Right lobe of liver (tissue), 4 donors: ENCODE data around the gene CNOT6.

Experiments
- POLR2A ChIP-seq: fragments of 450-650 bp; IDR thresholded peaks from one replicate; pipeline ENCODE4 v1.6.1; 2017; ENCODE audit warnings: antibody characterized with exemption, mild to moderate bottlenecking
- TF ChIP-seq, protein P1 (sequence below), 4 donors: fragments of 200-600 bp in 3 of 4; fragments of 450-650 bp in 1 of 4; IDR thresholded peaks; one replicate each; pipeline versions ENCODE4 v1.5.1 to v1.8.0; 2016 to 2022; ENCODE audit warnings: antibody characterized with exemption in 4 of 4, mild to moderate bottlenecking in 2 of 4
- donor health status: DM: no; HTN: no; CAD: no.
- donor health status: DM: no; HTN: no; CAD: no.
- donor health status: DM: no; HTN: yes; CAD: no.

DNA sequence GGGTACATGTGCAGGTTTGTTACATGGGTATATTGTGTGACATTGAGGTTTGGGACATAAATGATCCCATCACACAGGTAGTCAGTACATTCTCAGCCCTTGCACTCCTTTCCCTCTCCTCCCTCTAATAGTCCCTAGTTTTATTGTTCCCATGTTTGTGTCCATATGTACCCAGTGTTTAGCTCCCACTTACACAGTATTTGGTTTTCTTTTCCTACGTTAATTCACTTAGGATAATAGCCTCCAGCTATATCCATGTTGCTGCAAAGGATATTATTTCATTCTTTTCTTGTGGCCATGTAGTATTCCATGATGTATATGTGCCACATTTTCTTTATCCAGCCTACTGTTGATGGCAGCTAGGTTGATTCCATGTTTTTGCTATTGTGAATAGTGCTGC is 27.4 kb downstream of the CNOT6 start:
- TF ChIP-seq, protein P1, sequence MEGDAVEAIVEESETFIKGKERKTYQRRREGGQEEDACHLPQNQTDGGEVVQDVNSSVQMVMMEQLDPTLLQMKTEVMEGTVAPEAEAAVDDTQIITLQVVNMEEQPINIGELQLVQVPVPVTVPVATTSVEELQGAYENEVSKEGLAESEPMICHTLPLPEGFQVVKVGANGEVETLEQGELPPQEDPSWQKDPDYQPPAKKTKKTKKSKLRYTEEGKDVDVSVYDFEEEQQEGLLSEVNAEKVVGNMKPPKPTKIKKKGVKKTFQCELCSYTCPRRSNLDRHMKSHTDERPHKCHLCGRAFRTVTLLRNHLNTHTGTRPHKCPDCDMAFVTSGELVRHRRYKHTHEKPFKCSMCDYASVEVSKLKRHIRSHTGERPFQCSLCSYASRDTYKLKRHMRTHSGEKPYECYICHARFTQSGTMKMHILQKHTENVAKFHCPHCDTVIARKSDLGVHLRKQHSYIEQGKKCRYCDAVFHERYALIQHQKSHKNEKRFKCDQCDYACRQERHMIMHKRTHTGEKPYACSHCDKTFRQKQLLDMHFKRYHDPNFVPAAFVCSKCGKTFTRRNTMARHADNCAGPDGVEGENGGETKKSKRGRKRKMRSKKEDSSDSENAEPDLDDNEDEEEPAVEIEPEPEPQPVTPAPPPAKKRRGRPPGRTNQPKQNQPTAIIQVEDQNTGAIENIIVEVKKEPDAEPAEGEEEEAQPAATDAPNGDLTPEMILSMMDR (IDR thresholded peaks at IDR 0.05): no peak
- TF ChIP-seq POLR2A: no peak
